IMR-90 (cell line): ENCODE measurements around the gene TTC28.

Source experiments
- CTCF ChIP-seq: conservative IDR thresholded peaks from 2 replicates; pipeline ENCODE4 v1.5.1; 2012; ENCODE audit warnings: mild to moderate bottlenecking, low read depth, low read length, improper control_type of control experiment
- POLR2A ChIP-seq: IDR thresholded peaks from 2 replicates; pipeline ENCODE4 v1.6.1; 2012; ENCODE audit warnings: mild to moderate bottlenecking, low read depth, low read length
- RAD21 ChIP-seq: IDR thresholded peaks from 2 replicates; pipeline ENCODE4 v1.6.1; 2012; ENCODE audit warnings: low read length, improper control_type of control experiment
- RFX5 ChIP-seq: IDR thresholded peaks from 2 replicates; pipeline ENCODE4 v1.8.0; 2012; ENCODE audit warnings: low read depth, mild to moderate bottlenecking, low read length, moderate library complexity
- SMC3 ChIP-seq: fragments of 150-350 bp; IDR thresholded peaks from 2 replicates; pipeline ENCODE4 v1.6.1; 2016; ENCODE audit warnings: low read depth, mild to moderate bottlenecking, antibody characterized with exemption, low read length, moderate library complexity
- USF2 ChIP-seq: fragments of 150-350 bp; IDR thresholded peaks from 2 replicates; pipeline ENCODE4 v1.6.1; 2017; ENCODE audit warnings: mild to moderate bottlenecking, antibody characterized with exemption, low read length, low read depth

GRCh38 chr22:28000361-28000760 lies 679.3 kb downstream of the TTC28 start:
- TF ChIP-seq CTCF = no peak
- TF ChIP-seq POLR2A = no peak
- TF ChIP-seq RAD21 = no peak
- no peak for TF ChIP-seq RFX5
- no peak for TF ChIP-seq USF2
- TF ChIP-seq SMC3 = no peak
